Placental pericyte (primary cell): ENCODE results near the gene ZNF101. TPM values are rescaled to one million over a fixed set of nuclear protein-coding genes. Genes with fewer than 3 reads are reported as not detected.

Experiments used
- small RNA-seq: library from RNA; depleted of rRNA; stranded (forward); fragments of <200 nt; gene quantifications from one replicate; pipeline ENCODE3, GENCODE V24; 2012; ENCODE audit warnings: low replicate concordance
- total RNA-seq: library from RNA; depleted of rRNA; stranded (reverse); fragments of >200 nt; gene quantifications from 2 replicates; pipeline ENCODE4 v1.2.3, GENCODE V29; 2012

ZNF101 gene
- 2.8 and 9.3 TPM in 2 replicates for total RNA-seq

DNA sequence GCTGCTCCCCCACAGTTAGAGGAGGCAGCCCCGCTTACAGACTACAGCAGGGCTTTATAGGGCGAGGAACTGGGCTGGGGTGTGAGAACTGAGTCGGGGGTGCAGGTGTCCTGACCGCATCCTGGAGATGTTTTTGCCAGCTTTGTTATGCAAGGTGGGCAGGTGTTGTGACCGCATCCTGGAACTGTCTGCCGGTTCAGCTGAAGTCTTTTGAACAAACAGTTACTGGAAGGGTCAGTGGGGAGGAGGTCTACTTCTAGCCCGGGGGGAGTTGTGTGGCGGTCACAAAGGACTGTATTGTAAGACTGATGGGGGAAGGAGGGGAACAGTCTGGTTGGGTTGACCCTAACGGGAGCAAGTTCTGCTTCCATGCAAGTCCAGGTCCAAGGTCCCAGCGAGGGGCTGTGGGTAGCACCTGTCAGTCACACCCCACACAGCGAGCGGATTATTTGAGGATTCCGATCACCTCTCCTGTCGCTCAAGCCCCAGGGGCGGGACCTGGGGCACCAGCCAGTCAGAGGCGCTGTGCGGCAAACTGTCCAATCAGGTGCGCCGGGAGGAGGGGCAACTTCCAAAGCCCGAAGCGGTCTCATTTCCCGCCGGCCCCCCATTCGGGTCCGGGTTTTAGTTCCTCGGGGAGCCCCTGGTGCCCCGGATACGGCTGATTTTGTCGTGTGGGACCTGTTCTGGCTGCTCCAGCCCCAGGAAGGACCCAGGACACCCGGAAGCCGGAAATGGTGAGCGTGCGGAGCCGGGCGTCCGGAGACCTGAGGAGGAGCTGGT is at the start of gene ZNF101:
Gene ZNF101, plus strand, starts transcription at position 610 of the 783 bp plus-strand sequence. Its CDS starts 125 bp downstream, at position 735.

DNA sequence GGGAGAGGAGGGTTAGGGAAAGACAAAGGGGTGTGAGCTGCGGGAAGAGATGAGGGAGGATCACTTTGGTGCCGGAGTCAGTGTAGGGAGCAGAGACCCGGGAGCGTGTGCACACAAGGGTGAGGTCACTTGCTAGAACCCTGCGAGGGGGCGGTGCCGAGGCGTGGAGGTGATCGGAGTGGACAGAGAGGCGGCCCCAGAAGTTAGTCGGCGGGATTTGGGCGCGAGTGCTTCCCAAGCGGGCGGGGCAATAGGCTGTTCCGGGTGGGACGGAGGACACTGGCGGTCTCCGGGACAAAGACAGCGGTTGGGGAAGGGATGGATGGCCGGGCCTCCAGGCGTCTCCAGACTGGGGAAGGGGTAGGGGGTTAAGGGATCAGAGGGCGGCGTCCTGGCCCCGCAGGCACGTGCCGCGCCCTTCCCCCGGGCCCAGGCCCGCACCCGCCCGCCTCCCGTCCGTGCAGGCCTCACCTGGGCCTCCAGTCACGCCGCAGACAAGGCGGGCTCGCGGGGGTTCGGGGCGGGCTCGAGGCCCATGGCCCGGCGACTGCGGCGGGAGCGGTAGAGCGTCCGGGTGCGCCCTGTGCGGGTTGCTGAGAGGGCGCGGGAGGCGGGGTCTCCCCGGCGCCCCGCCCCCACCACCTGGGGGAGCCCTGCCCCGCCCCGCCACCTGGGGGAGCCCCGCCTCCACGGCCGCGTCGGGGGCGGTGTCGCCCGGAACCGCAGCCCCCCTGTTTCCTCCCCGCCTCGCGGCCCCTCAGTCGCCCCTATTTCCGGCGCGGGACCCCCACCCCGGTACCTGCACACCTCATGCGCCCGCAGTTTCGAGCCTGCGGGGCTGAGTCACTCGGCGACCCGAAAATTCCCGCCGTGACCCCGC is 40.8 kb upstream of the ZNF101 start, which contains the start of gene LPAR2:
Gene LPAR2, minus strand, starts transcription at position 600 of the 880 bp plus-strand sequence. CDS start 945 bp downstream, outside the sequence.

DNA sequence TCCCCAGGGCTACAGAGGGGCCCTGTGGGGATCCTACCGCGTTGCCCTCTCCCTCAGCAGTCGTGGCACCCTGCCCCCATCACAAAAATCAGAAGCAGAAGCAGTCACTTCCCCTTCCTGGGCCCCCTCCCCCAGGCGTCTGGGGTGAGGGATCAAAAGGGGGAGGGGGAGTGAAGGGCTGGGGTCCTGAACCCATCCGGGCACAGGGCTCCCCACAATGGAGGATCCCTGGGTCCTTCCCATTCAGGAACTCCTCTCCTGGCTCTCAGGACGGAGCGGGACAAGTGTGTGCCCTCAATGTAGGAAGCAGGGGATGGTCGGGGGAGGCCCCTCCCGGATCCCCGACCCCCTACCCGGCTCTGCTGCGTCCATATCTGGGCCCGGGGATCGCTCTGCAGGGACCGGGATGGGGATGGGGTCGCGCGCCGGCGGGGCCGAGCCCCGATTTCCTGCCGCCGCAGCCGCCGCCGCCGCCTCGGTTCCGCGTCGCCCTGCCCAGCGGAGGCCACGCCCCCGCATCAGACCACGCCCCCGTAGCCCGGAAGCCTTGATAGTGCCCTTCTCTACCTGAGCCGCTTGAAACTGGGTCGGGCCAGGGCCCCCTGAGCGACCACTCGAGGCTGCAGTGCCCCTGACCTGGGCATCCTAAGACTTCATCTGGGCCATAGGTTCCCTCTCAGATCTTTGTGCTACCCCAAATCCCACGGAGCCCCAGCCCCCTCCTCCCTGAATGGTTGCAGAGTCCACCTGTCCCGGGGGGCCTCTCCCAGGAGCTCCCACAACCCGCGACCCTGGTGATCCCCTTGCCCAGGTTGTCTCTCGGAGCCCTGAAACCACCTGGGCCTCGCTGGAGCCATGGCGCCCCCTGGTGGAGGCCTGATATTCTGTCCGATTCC is 25.2 kb upstream of the ZNF101 start, which contains the start of gene GMIP:
Gene GMIP, minus strand, starts transcription at position 500 of the 896 bp plus-strand sequence. Its CDS starts 128 bp downstream, at position 372.

DNA sequence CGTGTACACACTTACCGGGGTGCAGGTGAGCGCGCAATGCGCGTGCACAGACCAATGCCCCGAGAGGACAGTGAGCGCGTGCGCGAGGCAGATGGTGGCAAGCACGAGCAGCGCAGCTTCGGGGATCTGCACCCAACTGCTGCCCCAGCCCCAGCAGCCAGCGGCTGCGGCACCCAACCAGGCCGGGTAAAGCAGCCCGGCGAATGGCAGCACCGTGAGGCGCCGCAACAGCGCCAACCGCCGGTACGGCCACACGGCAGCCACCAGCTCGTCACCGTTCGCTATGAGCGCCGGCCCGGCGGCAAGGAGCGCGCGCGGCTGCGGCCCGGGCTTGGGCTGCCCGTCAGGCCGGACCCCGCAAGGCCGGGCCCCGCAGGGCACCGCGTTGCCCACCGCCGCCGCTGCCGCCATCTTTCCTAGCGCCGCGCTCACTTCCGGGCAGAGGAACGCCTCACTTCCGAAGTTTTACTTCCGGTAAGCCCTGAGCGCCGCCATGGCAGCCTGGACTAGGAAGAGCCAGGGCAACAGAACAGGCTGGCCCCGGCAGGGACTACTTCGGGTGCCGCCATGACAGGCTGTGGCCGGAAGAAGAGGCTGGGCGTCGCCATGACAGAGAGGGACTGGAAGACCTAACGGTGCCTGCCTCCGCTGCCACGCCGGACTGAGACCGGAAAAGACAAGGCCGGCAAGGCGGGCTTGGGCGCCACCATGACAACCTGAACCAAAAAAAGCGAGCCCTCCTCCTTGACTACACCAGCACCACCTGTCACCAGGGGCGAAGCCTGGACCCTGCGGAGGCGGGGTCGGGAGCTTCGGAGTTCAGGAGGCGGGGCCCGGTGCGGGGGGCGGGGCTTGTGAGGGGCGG is 5.2 kb upstream of the ZNF101 start, which contains the start of gene ATP13A1:
Gene ATP13A1, minus strand, starts transcription at position 421 of the 865 bp plus-strand sequence. Its CDS starts 10 bp downstream, at position 411.

DNA sequence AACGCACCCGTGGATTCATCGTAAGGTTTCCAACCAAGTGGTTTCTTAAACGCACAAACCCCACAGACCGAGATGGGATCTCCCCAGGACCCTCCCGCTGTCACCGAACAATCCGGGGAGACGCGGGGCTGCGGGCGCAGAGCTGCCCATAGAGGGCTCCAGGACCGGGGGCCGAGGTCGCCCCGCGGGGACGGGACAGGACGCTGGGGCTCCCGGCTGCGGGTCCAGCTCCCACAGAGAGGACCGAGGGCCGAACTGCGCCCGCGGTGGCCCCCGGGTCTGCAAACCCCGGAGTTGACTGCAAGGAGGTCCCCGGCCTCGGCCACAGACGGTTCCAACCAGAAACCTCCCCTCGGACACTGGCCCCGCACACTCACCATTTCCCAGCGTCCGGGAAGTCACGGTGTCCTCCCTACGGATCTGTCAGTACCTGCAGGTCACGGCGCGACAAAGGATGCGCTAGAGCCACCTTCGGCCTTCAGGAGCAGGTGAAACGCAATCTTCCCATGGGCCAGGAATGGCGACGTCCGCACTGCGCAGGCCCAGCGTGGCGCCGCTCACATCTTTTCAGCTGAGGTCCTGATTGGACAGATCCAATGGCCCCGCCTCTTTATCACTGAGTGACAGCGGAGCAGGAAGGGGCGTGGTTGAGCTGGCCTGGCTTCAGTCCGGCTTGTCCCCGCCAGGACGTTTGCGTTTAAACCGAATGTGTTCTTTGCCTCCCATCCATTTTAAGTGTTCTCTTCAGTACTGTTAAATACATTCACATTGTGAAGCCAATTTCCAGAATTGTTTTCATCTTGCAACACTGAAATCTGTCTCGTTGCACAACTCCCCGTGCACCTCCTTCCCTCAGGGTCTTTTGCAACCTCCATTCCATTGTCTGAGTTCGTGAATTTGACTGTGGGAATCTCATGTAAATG is 64.2 kb downstream of the ZNF101 start, which contains the start of gene ZNF14:
Gene ZNF14, minus strand, starts transcription at position 534 of the 923 bp plus-strand sequence. Its CDS starts 154 bp downstream, at position 380.

Small RNAs within 50 kb of the gene (small RNA-seq; reads per million reads assigned to genes)
- gene AC011458.2, result not detected

Other genes with a start within 250 kb of the ZNF101 start
- 0.86 and 3.7 TPM in 2 replicates for gene TSSK6, start 153.3 kb upstream of the ZNF101 start, total RNA-seq
- gene NDUFA13, start 152.6 kb upstream of the ZNF101 start, total RNA-seq, result 62.0 and 185 TPM in 2 replicates
- 0.57 and 0.66 TPM in 2 replicates for gene YJEFN3, start 139.9 kb upstream of the ZNF101 start, total RNA-seq
- gene CILP2, start 130.6 kb upstream of the ZNF101 start, total RNA-seq, result 0.14 and 0.22 TPM in 2 replicates
- gene PBX4, start 50.2 kb upstream of the ZNF101 start, total RNA-seq, result 0.22 TPM in 1 of 2 replicates, not detected in the other
- gene LPAR2, start 40.6 kb upstream of the ZNF101 start, total RNA-seq, result 1.0 and 2.2 TPM in 2 replicates
- gene GMIP, start 25.2 kb upstream of the ZNF101 start, total RNA-seq, result 5.9 and 10.7 TPM in 2 replicates
- 70.5 and 94.9 TPM in 2 replicates for gene ATP13A1, start 5.2 kb upstream of the ZNF101 start, total RNA-seq
- 3.5 and 4.4 TPM in 2 replicates for gene ZNF14, start 64.3 kb downstream of the ZNF101 start, total RNA-seq
- gene ZNF506, start 152.9 kb downstream of the ZNF101 start, total RNA-seq, result 6.6 and 7.4 TPM in 2 replicates
- gene ZNF253, start 197.0 kb downstream of the ZNF101 start, total RNA-seq, result 2.1 and 2.6 TPM in 2 replicates
- 2.0 and 16.3 TPM in 2 replicates for gene ZNF93, start 232.1 kb downstream of the ZNF101 start, total RNA-seq